Endothelial cell of umbilical vein (primary cell): Measurements from ENCODE around the gene ZBTB46.

Experiments
- EZH2 ChIP-seq: IDR thresholded peaks from 2 replicates; pipeline ENCODE4 v1.6.1; 2012; ENCODE audit warnings: borderline replicate concordance, low read depth, mild to moderate bottlenecking, moderate library complexity, low read length, inconsistent platforms; ENCODE audit not compliant: severe bottlenecking
- FOS ChIP-seq: IDR thresholded peaks from 2 replicates; pipeline ENCODE4 v1.6.1; 2011; ENCODE audit warnings: mild to moderate bottlenecking, low read length, moderate library complexity, borderline replicate concordance; ENCODE audit not compliant: insufficient read depth
- GATA2 ChIP-seq: IDR thresholded peaks from 2 replicates; pipeline ENCODE4 v1.7.0; 2011; ENCODE audit warnings: low read depth, mild to moderate bottlenecking, moderate library complexity, mixed read lengths, low read length; ENCODE audit not compliant: insufficient read length, insufficient read depth
- MYC ChIP-seq: IDR thresholded peaks from one replicate; pipeline ENCODE4 v1.6.1; 2011; ENCODE audit warnings: mild to moderate bottlenecking, low read depth, low read length
- POLR2A ChIP-seq: IDR thresholded peaks from 2 replicates; pipeline ENCODE4 v1.6.1; 2012; ENCODE audit warnings: low read depth, mild to moderate bottlenecking, control low read depth, low read length
- TF ChIP-seq, protein P1 (sequence below), 2 donors: IDR thresholded peaks; 1 replicate in 1 of 2; 2 replicates in 1 of 2; pipeline ENCODE4 v1.5.1; 2011; ENCODE audit warnings: low read length in 2 of 2, mild to moderate bottlenecking in 2 of 2, moderate library complexity in 2 of 2, control low read depth in 1 of 2, inconsistent platforms in 1 of 2, low read depth in 1 of 2; ENCODE audit not compliant: insufficient read depth in 1 of 2; ENCODE audit errors: extremely low read depth in 1 of 2
- TF ChIP-seq, protein P2 (sequence below): IDR thresholded peaks from 2 replicates; pipeline ENCODE4 v1.6.1; 2011; ENCODE audit not compliant: insufficient read depth, insufficient read length

DNA sequence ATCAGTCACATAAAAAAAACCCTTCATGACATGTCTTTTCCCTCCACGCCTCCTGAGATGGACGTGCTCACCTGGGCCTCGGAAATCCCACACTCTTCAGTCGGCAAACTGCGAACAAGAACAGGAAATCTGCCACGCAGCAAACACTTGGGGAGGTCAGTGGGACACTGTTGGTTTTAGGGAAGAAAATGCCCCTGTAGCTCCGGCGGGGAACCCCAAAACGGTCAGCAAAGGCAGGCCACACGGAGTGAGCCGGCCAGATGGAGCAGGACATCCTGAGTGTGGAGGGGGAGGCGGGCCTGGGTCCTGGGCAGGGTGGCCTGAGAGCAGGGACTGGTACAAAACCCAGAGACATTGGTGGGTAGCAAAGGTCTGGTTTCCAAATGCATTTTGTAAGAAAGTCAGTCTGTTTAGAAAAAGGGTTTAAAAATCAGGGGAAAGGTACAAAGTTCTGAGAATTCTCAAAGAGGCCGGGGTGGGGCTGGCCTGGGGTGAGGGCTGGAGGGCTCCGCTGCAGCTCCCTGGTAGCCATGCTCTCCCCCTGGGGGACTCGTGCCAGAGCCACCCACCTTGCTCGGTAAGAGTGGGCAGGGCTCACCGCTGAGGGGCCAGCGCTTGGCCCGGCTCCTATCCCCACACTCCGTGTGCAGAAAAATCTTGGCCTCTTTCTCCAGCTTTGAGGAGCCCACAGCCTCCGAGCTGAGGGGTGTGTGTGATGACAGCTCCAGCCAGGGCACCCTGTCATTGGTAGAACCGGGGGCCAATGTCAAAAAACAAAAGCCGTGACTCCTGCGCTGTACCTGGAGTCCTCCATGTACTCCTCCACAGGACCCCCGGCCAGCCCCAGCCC, 86.3 kb downstream of the ZBTB46 start:
- TF ChIP-seq, protein P1, sequence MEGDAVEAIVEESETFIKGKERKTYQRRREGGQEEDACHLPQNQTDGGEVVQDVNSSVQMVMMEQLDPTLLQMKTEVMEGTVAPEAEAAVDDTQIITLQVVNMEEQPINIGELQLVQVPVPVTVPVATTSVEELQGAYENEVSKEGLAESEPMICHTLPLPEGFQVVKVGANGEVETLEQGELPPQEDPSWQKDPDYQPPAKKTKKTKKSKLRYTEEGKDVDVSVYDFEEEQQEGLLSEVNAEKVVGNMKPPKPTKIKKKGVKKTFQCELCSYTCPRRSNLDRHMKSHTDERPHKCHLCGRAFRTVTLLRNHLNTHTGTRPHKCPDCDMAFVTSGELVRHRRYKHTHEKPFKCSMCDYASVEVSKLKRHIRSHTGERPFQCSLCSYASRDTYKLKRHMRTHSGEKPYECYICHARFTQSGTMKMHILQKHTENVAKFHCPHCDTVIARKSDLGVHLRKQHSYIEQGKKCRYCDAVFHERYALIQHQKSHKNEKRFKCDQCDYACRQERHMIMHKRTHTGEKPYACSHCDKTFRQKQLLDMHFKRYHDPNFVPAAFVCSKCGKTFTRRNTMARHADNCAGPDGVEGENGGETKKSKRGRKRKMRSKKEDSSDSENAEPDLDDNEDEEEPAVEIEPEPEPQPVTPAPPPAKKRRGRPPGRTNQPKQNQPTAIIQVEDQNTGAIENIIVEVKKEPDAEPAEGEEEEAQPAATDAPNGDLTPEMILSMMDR (IDR thresholded peaks at IDR 0.05; ENCODE audit: extremely low read depth in 1 of 2, insufficient read depth in 1 of 2, low read depth in 1 of 2, low read length in 2 of 2): no peak
- TF ChIP-seq POLR2A (no peak), EZH2 (no peak), MYC (no peak), GATA2 (no peak), FOS (no peak)
- TF ChIP-seq, protein P2, sequence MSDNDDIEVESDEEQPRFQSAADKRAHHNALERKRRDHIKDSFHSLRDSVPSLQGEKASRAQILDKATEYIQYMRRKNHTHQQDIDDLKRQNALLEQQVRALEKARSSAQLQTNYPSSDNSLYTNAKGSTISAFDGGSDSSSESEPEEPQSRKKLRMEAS: no peak
